HG03175 (cell line): ENCODE data around the gene CEP164.
"Not testable (repeated sequence)": the region's sequence is repeated elsewhere in the genome, so short reads cannot be mapped to it uniquely, and the experiment has no call there.

ENCODE experiments used
- ATAC-seq: cut with Tn5 transposase; IDR thresholded peaks from one replicate; pipeline ENCODE4 v1.9.1; 2021; ENCODE audit warnings: mild to moderate bottlenecking, moderate library complexity; ENCODE audit not compliant: unreplicated experiment

Gene CEP164

DNA sequence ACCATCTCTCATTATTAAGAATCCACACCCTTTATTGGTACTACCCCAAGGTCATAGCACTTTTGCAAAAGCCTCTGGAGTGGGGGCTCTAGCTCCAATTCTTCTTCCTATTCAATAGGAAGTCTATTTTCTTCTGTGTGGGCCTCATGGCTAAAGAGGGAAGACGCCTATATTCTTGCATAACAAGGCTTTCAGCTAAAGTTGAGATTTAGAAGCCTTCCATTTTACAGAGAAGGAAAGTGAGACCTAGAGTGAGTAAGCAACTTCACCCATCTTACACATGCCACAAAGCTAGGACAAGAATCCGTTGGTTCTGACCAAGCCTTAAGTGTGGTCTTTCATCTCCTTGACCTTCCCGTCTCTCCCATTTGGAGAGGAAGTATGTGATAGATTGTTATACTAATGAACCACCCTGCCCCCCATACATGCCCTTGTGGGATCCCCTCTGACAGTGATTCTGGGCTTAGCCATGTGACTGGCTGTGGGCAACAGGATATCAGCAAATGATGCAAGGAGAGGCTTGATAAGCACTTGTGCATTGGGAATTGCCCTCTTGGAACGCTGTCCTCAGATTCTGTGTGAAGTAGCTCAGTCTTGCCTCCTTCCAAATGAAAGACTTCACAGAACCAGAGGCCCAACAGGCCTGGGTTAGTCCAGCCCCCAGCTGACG is 23.9 kb upstream of the CEP164 start:
- no peak for ATAC-seq

DNA sequence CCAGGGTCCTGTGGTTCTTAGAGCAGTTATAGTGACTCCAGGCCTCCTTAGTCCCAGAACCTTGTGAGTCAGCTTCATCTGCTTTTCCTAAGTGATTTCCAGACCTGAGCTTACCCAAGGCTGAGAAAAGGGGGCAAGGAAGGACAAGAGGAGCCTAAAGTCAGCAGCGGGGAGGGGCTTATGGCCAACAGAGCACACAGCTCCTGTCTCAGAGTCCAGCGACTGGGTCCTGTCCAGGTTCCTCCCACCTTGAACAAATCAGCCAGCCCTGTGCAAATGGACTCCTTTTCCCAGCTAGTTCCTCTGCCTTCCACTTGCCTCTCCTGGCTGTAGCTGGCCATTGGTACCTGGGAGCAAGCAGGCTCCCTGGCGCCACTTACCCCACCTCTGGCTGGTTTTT is 22.5 kb upstream of the CEP164 start:
- ATAC-seq: no peak

DNA sequence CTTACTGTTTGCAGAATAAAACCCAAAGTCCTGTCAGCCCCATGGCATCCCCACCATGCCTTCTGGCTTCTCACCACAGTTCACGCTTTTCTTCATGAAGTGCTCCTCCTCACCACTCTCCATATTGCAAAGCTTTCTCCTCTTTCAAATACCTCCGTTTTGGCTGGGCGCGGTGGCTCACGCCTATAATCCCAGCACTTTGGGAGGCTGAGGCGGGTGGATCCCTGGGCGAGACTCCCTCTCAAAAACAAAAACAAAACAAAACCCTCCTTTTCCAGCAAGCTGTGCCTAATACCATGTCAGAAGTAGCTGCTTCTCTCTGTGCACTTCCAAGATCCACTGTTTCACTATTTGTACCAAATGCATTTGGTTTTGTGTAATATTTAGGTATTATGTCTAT is 18.3 kb upstream of the CEP164 start:
- ATAC-seq: no peak

DNA sequence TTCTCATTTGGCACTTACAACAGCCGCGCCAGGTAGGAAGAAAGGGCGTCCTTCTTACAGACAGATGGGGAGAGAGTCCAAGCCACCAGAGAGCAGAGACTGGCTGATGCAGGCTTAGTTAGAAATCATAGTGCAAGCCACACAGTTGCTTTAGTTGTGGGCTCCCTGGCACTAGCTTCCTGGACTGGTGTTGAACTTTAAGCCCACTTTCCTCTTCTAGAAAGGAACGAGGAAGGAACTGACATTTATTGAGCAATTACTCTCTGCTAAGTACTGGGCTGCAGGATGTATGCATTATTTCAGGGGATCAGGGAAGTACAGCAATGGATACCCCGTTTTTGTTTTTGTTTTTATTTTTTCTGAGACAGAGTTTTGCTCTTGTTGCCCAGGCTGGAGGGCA is 14.6 kb upstream of the CEP164 start:
- ATAC-seq: no peak

DNA sequence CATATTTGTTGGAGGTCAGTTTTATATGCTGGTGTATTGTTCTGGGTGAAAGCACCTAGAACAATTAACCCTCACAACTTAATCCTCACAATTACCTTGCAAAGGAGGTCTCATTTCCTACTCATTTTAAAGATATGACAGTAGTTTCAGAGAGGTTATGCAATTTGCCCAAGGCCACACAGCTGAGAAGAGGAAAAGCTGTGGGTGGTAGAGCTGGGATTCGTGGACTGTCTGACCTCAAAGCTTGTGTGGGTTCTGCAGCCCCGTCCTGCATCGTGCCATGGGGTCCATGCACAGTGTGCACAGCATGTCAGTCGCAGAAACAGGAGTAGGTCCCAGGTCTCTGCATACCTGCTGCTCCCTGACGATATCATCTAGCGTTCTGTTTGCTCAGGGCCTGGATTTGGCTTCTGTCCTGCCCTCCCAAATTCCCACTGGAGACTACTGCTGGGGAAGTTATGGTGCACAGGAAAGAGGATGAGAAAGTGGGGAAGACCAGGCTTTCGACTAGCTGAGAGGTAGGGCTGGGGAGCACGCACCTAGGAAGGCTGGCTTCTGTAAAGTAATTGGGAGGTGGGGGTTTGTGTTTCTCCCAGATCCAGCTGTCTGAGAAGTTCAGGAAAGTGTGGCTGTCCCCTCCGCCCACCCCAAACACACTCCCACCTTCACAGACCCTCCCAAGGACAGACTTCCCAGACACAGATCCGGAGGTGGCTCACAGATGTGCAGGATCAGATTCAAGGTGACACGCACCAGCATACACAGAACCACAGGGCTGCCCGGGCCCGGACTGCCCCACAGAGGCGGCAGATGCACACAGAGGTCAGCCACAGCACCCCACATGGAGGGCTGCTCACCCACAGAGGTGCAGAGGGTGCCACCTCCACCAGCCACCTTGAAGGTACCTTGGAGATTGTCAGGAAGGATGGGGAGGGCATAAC is 13.6 kb upstream of the CEP164 start:
- no peak for ATAC-seq

DNA sequence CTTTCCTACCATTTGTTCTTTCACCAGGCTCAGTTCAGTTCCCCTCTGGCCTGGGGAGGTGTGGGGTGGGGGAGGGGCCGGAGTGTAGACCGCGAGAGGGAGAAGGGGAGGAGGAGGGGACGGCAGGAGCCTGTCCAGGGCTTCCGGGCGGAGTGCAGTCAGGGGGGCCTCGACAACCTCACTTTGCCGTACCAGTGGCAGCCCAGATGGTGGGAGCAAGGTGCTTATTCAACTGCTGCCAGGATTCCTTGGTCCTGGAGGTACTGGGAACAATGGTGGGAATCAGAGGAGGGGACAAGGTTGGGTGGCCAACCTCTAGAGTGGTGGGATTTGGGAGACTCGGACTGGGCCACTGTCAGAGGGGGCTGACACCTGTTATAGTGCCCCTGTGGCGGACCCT is 12.8 kb upstream of the CEP164 start:
- no peak for ATAC-seq

DNA sequence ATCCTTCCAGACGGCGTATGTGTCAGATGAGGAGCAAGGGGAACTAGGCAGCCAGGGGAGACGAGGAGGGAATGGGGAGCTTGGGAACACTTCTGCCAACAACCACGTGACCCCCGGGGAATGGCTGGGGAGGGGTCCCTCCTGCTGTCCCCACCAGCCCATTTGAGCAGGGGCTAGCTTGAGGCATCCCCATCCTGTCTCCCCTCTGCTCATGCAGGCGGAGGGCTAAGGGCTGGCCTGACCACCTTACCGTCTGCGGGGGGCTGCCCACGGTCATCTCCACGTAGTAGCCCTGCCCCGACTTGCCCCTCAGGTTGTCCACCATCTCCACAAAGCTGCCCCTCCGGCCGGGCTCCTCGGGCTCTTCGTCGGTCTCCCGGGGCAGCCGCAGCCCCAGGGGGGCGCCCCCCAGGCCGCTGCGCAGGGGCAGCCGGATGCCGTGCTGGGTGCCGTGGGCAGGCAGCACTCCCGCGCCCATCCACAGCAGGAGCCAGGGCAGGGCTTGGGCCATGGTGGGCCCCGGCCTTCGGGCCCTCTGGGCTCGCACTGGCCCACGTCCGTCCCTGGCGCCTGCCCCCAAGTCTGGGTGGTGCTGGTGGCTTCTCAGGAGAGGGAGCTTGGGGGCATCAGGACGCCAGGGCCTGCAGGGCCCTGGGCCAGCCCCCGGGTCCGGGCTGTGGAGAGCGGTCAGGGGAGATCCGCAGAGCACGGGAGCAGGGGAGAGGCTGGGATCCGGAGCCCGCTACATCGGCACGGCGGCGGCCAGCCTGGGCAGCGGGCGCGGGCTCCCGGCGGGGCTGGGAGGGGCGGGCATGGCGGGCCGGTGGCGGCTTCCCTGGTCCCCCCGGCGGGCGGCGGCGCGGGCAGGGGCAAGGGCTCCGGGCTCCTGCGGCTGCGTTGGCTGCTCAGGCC is 12.1 kb upstream of the CEP164 start:
- ATAC-seq: no peak

DNA sequence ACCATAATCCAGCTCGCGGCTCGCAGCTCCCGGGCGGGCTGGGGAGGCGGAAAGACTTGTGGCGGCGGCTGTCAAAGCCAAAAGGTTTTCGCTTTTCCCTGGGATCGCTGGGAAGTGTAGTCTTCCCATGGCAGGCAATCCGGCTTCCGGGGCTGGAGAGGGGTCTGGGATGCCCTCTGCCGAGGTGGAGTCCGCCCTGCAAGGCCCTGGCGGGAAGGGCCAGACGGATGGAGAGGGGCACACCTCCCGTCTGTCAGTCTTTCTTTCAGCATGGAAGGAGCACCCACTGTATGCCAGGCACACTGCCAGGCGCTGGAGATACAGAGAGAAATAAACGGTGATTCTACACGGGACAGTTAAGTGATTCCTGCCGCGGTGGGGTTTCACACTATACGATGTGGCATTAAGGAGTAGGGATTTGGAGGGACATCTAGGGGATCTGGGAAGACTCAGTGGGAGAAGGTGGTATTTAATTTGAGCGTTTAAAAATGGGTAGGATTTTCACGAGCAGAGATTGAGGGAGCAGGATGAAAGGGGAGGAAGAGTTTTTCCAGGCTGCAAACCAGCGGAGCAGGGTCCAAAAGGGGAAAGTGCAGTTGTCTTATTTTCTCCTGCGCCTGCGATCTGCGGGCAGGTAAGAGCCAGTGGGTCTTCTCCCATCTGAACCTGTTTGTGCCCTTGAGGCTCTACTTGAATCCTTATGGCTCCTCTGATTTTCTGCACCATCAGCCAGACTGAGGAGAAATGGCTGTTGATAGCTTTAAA is 11.3 kb upstream of the CEP164 start, which contains the start of gene BACE1:
Gene BACE1 (minus strand): TSS at position 60 of the 765 bp plus-strand sequence. CDS start 461 bp downstream, outside the sequence.
- no peak for ATAC-seq

DNA sequence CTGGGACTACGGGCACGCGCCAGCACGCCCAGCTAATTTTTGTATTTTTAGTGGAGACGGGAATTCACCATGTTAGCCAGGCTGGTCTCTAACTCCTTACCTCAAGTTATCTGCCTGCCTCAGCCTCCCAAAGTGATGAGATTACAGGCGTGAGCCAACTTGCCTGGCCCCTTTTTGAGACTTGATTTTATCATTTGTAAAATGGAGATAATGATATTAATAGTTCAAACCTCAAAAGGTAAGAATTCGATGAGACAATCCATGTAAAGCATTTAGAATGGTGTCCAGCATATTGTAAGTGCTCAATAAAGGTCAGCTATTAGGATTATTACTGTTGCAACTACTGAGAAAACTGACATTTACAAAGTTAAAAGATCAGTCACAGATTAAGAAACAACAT is 8.9 kb upstream of the CEP164 start:
- no peak for ATAC-seq

DNA sequence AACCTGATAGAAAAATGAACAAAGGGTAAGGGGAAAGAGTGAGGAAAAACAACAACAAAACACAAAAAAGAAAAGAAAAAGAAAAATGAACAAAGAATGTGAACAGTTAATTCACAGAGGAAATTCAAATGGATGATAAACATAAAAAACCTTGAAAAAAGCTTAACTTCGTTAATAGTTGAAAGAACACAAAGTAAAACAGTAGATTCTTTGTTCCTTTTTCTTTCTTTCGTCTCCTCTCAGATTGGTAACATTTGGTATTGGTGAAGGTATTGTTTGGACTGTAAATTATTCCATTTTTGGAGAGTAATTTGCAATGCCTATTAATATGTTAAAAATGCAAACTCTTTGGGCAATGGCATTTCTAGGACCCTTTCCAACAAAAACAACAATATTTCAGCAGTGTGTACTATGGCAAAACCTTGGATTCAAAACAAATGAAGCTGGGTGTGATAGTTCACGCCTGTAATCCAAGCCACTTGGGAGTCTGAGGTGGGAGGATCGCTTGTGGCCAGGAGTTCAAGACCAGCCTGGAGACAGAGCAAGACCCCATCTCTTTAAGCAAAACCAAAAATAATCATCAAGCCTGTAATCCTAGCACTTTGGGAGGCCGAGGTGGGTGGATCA is 8.3 kb upstream of the CEP164 start:
- no peak for ATAC-seq

DNA sequence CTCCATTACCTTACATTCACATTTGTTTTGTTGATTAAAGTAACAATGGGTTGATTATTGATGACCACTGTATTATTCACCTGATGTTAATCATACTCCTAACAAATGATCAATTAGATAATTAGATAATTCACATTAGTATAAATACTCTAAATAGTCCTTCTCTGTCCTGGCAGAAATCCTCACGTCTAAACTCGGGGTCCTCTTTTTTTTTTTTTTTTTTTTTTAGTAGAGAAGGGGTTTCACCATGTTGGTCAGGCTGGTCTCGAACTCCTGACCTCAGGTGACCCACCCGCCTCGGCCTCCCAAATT is 443 bp upstream of the CEP164 start:
- not testable (repeated sequence) for ATAC-seq

DNA sequence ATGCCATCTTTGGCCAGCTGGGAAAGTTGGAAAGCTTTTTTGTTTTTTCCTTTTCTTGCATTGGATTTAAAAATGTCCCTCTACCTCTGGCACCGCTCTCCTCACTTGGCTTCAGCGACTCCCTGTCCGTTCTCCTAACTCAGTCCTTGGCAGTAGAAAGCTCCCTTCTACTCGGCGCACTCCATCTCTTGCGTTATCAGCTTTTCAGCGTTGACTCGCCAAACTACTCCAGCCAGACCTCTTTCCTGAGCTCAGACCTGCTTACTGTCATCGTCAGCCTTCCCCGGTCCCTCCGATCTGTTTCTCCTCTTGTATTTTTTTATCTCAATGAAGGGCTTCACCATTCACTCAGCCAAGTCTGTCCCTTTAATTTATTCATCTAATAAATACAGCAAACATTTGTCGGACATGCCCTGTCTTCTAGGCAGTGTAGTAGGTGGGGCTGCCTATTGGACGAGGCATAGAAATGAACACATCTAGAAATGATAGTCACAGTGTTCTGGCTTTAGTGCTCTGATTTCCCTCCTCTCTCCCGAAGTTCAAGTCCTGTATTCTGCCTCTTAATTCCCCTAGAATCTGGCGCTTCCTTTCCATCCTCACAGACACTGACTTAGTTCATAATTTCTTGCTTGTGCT is 839 bp downstream of the CEP164 start:
- peak; percentile 8 for ATAC-seq

DNA sequence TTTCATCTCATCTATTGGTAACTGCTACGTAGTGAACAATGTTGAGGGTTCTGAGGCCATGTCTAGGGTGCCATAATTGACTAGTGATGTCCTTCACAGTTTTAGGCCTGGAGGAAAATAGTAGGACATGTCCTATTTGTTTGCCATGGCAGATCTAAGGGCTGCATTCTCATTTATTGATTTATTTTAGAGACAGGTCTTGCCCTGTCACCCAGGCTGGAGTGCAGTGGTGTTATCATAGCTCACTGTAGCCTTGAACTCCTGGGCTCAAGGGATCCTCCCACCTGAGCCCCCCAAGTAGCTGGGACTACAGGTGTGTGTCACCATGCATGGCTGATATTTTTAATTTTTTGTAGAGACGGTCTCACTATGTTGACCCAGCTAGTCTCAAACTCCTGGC is 5.2 kb downstream of the CEP164 start:
- no peak for ATAC-seq

DNA sequence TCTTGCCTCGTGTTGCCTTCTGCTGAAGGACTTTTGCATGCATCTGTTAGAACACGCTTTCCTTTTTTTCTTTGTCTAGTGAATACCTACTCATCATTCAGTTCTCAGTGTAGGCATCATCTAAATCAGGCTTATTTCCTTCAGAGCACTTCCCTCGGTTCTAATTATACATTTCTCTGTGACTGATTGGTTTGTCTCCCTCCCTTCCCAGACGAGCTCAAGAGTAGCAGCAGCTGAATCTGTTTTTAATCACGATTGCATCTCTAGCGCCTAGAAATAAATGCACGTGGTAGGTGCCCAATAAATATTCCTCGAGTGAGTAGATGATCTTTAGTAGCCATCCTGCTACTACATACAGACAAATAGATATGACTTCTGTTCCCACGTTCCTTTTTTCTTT is 6.3 kb downstream of the CEP164 start:
- ATAC-seq: no peak

DNA sequence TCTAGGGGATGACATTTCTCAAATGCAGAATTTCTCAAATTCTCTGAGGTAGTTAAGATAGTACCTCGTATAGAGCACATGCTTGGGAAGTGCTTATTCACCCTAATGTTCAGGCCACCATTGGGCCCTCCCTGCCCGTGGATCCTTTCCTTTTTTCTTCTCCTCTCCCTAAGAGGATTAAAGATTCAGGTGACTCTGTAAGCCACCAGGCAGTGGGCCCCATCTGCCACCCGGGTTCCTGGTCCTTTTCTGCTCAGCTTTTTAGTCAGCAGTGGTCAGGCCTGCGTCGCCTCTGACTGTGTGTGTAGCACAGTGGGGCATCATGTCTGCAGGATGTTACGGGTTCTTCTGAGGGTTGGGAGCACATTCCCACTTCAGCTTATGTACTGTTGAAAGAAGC is 7.2 kb downstream of the CEP164 start:
- no peak for ATAC-seq

DNA sequence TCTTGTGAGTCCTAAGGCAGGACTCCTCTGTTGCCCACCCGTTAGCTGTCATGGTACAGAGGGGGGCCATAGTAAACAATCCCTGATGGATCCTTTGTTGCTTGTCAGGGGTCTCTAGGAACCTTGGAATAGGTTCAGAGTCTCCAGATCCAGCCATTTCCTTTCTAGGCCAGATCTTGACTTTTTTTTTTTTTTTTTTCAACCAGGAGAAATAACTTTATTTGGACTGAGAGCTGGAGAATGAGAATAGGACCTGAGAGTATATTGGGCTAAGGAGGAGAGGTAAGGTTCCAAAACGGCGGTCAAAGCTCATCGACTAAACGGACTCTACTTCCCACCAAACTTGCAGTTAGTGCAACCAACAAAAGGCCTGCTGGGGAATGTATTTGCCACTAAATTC is 7.7 kb downstream of the CEP164 start:
- no peak for ATAC-seq

DNA sequence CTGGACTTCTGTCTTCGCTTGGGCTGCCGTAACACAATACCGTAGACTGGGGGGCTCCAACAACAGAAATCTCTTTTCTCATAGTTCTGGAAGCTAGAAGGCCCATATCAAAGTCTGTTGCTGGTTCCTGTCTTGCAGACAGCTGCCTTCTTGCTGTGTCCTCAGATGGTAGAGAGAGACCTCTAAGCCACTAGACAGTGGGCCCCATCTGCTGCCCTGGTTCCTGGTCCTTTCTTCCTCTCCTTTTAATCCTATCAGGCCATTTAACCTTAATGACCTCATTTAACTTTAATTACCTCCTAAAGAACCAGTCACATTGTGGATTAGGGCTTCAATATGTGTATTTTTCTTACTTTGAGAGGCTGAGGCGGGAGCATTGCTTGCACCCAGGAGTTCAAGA is 9.4 kb downstream of the CEP164 start:
- ATAC-seq: no peak

DNA sequence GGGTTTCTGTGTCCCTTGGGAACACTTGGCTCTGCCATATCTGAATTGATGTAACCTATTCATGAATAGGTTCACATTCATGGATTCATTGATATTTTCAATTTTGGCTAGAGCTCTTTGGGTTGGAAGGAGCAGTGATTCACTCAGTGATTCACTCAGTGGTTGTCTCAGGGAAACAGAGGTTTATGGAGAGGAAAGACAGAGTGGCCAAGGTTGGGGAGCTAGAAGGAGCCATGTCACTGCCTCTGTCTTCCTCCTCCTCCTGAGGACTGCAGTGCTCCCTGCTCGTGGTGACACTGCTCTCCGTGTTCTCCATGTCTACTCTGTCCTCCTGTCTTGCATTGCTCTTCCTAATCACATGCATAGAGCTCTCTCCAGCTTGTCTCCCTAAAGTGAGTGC is 17.4 kb downstream of the CEP164 start:
- no peak for ATAC-seq

DNA sequence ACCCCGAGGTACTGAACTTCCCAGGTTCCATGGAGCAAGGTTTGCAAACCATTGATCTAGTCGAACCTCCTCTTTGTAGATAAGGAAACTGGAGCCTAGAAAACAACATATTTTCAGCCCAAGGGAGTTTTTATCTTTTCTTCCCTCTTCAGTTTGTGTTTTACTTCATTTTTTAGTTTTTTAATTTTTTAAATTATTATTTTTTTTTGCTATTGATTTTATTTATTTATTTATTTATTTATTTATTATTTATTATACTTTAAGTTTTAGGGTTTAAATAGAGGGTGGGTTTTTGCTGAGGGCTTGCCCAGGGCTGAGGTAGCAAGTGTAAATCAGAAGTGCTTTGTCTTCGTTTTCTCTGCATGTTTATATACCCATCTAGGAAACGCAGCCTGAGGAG is 26.9 kb downstream of the CEP164 start:
- no peak for ATAC-seq
